ENCODE measurements around the gene PXDN.

Gene PXDN

DNA sequence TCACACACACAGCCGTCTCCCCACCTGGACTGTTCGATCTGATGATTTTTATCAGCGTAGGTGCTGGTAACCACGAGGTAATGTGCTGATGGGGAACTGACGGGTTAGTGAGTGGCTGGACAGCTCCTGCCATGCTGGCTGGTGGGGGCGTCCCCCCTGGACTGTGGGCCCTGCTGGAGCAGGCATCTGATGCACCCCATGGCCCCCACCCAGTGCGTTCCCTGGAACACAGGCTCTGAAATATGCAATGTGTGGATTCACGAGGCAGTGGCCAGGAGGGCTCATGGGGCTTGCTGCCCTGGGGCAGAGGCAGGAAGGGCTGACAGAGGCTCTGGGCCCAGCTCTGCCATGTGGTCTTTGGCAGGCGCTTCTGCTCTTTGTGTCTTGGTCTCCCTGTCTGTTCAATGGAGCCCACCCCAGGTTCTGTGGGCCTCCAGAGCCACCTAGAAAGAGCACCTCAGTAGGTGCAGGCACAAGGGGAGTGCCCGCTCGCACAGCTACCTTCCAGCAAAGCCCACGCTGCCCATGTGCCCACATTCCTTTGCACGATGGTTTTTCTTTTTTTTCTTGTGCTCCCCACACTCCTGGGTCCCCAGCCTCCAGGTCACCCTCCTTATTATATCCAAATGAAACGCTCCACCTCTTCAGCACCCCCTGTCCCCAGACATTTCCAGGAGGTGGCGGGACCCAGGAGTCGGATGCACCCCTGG is 10.3 kb upstream of the PXDN start:
- in situ Hi-C loops (cut with HindIII; ENCODE audit: low sequenced_read_pairs): loop anchor here (5.0 kb wide), 1 partner anchor 42 kb away; no protein-coding TSS in a partner anchor

DNA sequence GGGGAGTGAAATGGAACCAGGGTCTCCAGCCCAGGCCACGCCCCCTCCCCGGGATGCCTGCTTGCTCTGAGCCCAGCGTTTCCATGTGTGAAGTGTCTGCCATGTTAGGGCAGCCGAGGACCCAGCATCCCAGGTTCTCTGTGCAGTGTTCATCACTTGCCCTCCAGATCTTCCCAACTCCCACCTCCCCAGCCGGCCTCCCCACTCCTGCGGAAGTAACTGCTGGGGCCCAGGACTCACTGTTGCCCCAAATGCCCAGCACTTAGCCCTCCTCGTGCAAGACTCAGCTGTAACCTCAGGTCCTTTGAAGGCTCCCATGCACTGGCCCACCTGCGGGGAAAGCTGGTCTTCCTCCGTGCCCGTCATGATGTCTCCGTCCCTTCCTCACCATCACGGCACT is 9.7 kb upstream of the PXDN start:
- in situ Hi-C loops (cut with HindIII; ENCODE audit: low sequenced_read_pairs): loop anchor here (5.0 kb wide), 1 partner anchor 42 kb away; no protein-coding TSS in a partner anchor

GRCh38 chr2:1752751-1753150 is 8.4 kb upstream of the PXDN start:
- in situ Hi-C loops (cut with HindIII; ENCODE audit: low sequenced_read_pairs): loop anchor here (5.0 kb wide), 1 partner anchor 40 kb away; no protein-coding TSS in a partner anchor

DNA sequence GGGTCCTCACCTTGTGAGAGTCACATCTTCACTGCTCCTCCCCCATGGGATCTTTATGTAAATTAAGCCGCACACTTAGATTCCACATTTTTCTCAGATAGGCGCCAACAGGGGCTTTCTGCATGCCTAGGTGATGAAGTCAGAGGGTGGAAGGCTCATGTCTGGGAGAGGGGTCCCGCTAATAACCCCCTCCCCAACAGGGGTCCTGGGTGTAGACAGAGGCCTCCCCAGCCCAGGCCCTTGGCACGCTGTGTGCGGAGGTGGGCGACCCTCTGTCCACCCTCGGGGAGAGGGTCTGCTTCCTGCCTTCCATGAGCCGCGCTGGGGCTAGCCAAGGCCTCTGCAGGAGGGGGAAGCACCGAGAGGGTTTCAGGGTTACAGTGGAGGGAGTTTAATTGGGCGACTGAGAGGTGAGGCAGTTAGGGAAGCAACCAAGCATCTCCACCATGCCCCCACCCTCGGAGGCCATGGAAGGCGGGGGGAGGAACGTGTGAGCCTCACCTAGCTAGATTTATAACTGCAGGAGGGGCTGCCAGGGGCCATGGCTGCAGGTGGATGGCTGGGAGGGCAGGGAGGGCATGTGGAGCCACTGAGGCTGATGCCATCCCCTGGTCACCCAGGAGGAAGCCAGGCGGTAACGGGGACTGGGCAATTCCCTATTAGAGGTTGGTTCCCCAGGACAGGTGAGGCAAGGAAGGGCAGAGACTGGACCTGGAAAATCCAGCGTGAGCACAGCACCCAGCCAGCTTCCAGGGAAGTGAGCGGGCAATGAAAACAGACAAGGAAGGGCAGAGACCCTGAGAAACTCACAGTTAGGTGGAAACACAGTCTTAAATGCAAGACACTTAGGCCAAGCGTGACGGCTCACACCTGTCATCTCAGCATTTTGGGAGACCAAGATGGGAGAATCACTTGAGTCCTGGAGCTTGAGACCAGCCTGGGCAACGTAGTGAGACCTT is 7.7 kb upstream of the PXDN start:
- in situ Hi-C loops (cut with HindIII; ENCODE audit: low sequenced_read_pairs): loop anchor here (5.0 kb wide), 1 partner anchor 40 kb away; no protein-coding TSS in a partner anchor

DNA sequence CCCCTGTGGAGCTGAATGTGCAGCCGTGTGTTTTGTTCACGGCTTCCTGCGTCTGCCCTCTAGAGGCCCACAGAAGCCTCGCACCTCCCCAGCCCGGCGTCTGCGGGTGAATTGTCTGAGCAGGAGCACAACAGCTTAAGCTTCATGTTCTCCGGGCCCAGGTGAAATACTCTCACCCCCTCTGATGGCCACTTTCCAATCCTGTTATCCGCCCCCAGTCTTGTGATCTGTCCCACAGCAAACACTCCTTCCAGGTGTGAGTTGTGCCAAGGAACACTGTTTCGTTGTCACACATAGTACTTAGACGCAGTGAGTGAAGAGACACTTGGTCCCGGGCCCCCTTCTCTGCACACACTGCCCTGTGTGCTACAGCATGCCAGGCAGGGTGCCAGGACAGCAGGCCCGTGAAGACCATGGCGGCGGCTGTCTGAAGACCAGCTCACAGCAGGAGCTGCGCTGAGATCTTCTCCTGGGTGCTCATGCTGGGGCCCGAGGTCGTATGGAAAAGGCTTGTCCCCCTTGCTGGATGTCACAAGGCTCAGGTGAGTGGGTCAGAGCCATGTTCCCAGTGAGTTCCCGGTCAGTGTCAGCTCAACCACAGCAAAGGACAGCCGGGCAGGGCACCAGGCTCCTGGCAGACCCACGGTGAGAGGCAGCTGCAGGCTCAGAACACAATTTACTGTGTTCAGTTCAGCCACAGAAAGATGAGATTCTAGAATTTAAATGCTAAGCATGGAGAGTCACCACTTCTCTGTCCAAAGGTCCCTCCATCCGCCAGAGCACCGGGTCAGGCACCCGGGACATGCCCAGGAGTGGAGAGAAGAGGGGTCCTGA is 6.8 kb upstream of the PXDN start:
- in situ Hi-C loops (cut with HindIII; ENCODE audit: low sequenced_read_pairs): loop anchor here (5.0 kb wide), 1 partner anchor 39 kb away; no protein-coding TSS in a partner anchor

GRCh38 chr2:1750270-1750932 is 6.1 kb upstream of the PXDN start:
- in situ Hi-C loops (cut with HindIII; ENCODE audit: low sequenced_read_pairs): loop anchor here (5.0 kb wide), 1 partner anchor 38 kb away; no protein-coding TSS in a partner anchor

- in situ Hi-C loops (cut with HindIII; ENCODE audit: low sequenced_read_pairs): loop anchor here (5.0 to 10.0 kb wide), 2 partner anchors 37 to 115 kb away; no protein-coding TSS in a partner anchor
Measured at GRCh38 chr2:1749489-1750119, 5.3 kb upstream of the PXDN start.

GRCh38 chr2:1748741-1749488 is 4.6 kb upstream of the PXDN start:
- in situ Hi-C loops (cut with HindIII; ENCODE audit: low sequenced_read_pairs): loop anchor here (10.0 kb wide), 1 partner anchor 114 kb away; no protein-coding TSS in a partner anchor

DNA sequence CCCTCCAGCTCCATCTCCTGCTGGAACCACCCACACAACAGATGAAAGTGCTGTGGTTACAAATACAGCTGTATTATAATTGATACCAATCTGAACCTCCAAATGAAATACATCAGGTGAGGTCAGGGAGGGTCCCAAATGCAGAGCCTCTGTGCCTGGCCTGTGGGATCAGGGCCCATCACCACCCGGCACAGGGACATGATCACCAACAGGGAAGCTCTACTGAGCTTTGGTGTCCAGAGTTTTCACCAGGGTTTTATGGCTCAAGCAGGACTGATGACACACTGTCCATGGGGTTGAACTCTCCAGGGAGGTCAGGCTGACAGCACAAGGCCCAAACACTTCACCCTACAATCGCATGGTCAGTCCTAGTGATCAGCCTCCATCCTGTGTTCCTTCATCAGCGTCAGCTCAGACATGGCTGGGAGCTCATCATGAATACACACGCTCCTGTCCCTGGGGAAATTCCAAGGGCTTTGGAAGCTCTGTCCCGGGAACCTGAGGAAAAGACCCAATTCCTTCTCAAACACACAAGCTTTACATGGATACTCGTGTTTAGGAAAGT is 3.9 kb upstream of the PXDN start:
- in situ Hi-C loops (cut with HindIII; ENCODE audit: low sequenced_read_pairs): loop anchor here (10.0 kb wide), 1 partner anchor 113 kb away; no protein-coding TSS in a partner anchor

DNA sequence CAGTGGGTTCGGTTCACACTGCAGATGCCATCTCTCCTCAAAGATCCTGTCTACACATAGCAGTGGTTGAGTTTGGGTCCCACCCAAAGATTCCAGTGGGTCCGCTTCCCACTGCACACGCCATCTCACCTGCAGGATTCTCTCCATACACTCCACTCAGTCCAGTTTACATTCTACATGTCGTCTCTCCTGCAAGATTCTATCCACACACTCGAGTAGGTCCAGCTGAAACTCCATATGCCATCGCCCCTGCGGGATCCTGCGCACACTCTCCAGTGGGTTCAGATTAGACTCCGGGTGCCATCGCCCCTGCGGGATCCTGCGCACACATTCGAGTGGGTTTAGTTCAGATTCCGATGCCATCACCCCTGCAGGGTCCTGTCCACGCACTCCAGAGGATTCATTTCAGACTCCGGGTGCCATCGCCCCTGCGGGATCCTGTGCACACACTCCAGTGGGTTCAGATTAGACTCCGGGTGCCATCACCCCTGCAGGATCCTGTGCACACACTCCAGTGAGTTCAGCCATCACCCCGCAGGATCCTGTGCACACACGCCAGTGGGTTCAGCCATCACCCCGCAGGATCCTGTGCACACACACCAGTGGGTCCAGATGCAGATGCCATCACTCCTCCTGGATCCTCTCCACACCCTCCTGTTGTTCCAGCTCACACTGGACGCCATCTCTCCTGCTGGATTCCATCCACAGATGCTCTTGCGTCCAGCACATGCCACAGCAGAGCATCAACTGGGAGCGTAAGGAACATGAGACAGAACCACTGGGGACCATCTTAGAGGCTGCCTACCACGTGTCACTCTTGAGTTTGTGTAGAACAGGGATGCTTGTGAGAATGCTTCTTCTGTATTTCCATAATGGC is 3.0 kb upstream of the PXDN start:
- in situ Hi-C loops (cut with HindIII; ENCODE audit: low sequenced_read_pairs): loop anchor here (10.0 kb wide), 1 partner anchor 113 kb away; no protein-coding TSS in a partner anchor

- in situ Hi-C loops (cut with HindIII; ENCODE audit: low sequenced_read_pairs): loop anchor here (10.0 kb wide), 1 partner anchor 112 kb away; no protein-coding TSS in a partner anchor
Measured at GRCh38 chr2:1746174-1747064, 2.1 kb upstream of the PXDN start.

GRCh38 chr2:1745171-1746023 is 1.1 kb upstream of the PXDN start:
- in situ Hi-C loops (cut with HindIII; ENCODE audit: low sequenced_read_pairs): loop anchor here (10.0 kb wide), 1 partner anchor 111 kb away; no protein-coding TSS in a partner anchor

- in situ Hi-C loops (cut with HindIII; ENCODE audit: low sequenced_read_pairs): loop anchor here (5.0 to 10.0 kb wide), 2 partner anchors 72 to 109 kb away; no protein-coding TSS in a partner anchor
Measured at GRCh38 chr2:1744151-1744445, 217 bp downstream of the PXDN start.

- in situ Hi-C loops (cut with HindIII; ENCODE audit: low sequenced_read_pairs): loop anchor here (5.0 to 10.0 kb wide), 2 partner anchors 71 to 109 kb away; no protein-coding TSS in a partner anchor
Measured at GRCh38 chr2:1743396-1744150, 742 bp downstream of the PXDN start.
